Measurements from ENCODE around the gene NDRG4. TPM values are rescaled to one million over a fixed set of nuclear protein-coding genes. Genes with fewer than 3 reads are reported as not detected.

The NDRG4 gene
- total and polyA plus RNA-seq, 2 experiments from 2014 or later, result 3.4 to 7.1 TPM

DNA sequence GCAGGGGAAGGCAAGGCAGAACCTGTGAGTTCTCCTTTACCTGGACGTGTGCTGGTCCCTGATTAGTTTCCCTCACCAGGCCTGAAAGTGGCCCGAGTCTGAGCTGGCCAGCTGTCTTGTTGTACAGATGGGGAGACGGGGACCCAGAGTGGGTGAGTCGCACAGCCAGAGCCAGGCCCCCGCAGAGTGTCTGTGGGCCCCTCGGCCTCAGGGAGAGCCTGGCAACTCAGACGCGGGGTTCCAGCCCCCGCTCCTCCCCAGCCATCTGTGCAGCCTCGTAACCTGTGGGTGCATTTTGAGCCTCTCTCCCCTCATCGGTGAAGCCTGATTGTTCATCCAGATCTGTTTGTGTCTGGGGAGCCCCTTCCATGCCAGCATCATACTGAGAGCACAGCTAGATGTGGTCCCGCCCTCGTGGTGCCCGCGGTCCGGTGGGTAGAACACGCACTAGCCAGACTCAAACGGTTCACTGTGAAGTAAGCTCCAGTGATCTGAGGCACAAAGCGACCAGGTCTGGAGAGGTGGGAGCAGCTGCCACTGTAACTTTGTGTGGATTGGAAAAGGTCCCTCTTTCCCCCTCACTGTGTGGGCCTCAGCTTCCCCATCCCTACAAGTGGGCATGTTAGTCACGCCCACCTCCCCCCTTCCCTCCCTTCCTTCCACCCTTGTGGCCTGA, 6.0 kb upstream of the NDRG4 start:
- Histone ChIP-seq H3K4me2 (ENCODE audit: unreplicated experiment) (no peak overlapping the region), H3K9me2 (ENCODE audit: insufficient read depth) (no peaks in the 10 kb centered on the region), H3K27ac (no peak overlapping the region), H3F3A (ENCODE audit: insufficient read depth) (no peaks in the 10 kb centered on the region), H3K9ac (no peak overlapping the region), H3K79me2 (ENCODE audit: insufficient read depth) (no peaks in the 10 kb centered on the region), H2AFZ (no peak overlapping the region), H3K4me3 (no peak overlapping the region), H3K27me3 (replicated peaks; ENCODE audit: insufficient read depth) (no peaks in the 10 kb centered on the region; the same call in 1 of the 2 replicates), H3K36me3 (ENCODE audit: low read depth) (no peaks in the 10 kb centered on the region), H4K20me1 (ENCODE audit: insufficient read depth) (no peaks in the 10 kb centered on the region), H3K4me1 (ENCODE audit: insufficient read depth) (no peaks in the 10 kb centered on the region), H3K9me3 (ENCODE audit: low read depth) (no peaks in the 10 kb centered on the region)
- WGBS, 2 experiments (ENCODE audit: low coverage in 1 of 2, low lambda C conversion rate in 2 of 2, missing lambda C conversion rate in 2 of 2), result 67 to 68% methylated on average over 18 to 20 of the region's 20 CpGs
- DNase-seq, result no peak
- in situ Hi-C loops (cut with MboI), result loop anchor here (5.0 to 25.0 kb wide), 2 partner anchors 147 to 482 kb away; partner anchors contain the start of genes USB1 and ZNF319
- no peak for TF ChIP-seq EZH2 (IDR thresholded peaks at IDR 0.05; ENCODE audit: insufficient read depth, poor library complexity, severe bottlenecking)
- no peak for TF ChIP-seq EZH2phosphoT487 (IDR thresholded peaks at IDR 0.05; ENCODE audit: insufficient read depth, low read depth)

DNA sequence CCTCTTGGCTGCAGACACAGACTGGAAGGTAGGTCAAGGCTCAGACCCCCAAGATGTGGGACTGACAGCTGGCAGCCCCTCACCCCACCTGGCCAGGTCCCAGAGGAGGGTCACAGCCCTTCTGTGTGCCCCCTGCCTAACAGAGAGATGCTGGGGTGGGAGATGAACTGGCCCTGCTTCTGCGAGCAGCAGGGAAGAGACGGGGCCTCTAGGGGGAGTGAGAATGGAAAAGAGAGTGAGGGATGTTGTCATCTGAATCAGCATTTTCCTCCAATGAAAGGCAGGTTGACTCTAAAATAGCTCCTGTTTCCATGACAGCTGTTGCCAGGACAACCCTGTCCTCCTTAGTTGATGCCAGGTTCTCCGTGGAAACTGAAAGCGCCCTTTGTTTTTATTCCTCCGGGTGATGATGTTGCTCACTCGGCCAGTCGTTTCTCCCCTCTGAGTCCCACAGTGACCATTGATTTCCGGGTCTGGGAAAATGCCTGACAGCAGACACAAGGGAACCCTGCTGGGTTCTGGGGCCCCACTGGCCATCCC, 4.9 kb upstream of the NDRG4 start:
- H3K27ac ChIP-seq, result 0 out of 2 replicates have a peak overlapping the region, but pooled peaks have one; percentile 20
- H3K4me2 ChIP-seq (ENCODE audit: unreplicated experiment), result peak overlapping the region; percentile 43
- no peaks in the 10 kb centered on the region for H3K79me2 ChIP-seq (ENCODE audit: insufficient read depth)
- no peaks in the 10 kb centered on the region for H3K9me3 ChIP-seq (ENCODE audit: low read depth)
- WGBS, 2 experiments (ENCODE audit: low coverage in 1 of 2, low lambda C conversion rate in 2 of 2, missing lambda C conversion rate in 2 of 2), result 23 to 27% methylated on average over 8 of the region's 8 CpGs
- H4K20me1 ChIP-seq (ENCODE audit: insufficient read depth), result no peaks in the 10 kb centered on the region
- peak; percentile 88 for DNase-seq
- TF ChIP-seq EZH2 (IDR thresholded peaks at IDR 0.05; ENCODE audit: insufficient read depth, poor library complexity, severe bottlenecking), result no peak
- TF ChIP-seq EZH2phosphoT487 (IDR thresholded peaks at IDR 0.05; ENCODE audit: insufficient read depth, low read depth), result no peak
- H3K9me2 ChIP-seq (ENCODE audit: insufficient read depth), result no peaks in the 10 kb centered on the region
- H2AFZ ChIP-seq, result peak overlapping the region; percentile 62
- no peaks in the 10 kb centered on the region for H3K36me3 ChIP-seq (ENCODE audit: low read depth)
- H3K4me1 ChIP-seq (ENCODE audit: insufficient read depth), result no peaks in the 10 kb centered on the region
- in situ Hi-C loops (cut with MboI), result loop anchor here (5.0 to 25.0 kb wide), 2 partner anchors 148 to 483 kb away; partner anchors contain the start of genes USB1 and ZNF319
- peak overlapping the region; percentile 69 for H3K9ac ChIP-seq
- no peaks in the 10 kb centered on the region; the same call in 1 of the 2 replicates for H3K27me3 ChIP-seq (replicated peaks; ENCODE audit: insufficient read depth)
- H3F3A ChIP-seq (ENCODE audit: insufficient read depth), result no peaks in the 10 kb centered on the region
- no peak overlapping the region; the same call in 1 of the 2 replicates for H3K4me3 ChIP-seq

DNA sequence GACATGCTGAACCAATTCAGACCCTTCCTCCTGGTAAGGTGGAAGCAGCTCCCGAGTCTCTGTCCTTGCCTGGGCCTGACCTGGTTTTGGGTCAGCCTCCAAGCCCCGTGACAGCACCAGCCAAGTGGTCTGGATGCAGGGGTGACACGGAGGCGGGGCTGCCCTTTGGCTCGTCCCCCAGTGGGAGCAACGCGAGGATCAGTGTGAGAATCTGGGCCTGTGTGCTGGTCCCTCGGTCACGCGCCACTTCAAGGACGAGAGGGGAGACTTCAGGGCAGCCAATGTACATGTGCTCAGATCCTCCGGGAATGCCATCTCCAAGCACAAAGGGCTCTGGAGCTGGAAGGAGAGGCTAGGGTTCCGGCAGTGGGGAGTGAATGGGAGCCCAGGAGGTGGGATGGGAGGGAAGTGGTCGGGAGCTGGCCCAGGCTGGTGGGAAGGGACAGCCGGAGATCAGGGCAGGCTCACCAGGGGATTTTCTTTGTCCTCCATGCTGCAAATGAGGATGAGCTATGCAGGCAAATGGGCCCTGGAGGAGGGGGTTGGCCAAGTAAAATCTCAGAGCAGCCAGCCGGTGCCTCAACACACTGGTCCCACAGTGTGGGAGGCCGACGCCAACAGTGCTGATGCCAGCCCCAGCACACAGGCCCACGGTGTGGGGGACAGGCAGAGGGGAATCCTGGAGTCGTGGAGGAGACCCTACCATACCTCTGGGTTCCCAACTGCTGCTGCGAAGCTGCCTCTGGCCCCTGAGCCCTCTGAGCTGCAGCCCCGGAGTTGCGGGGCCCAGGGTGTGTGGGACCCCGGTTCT, 4.2 kb upstream of the NDRG4 start:
- Histone ChIP-seq H2AFZ (peak overlapping the region; percentile 62), H3K79me2 (ENCODE audit: insufficient read depth) (no peaks in the 10 kb centered on the region), H3F3A (ENCODE audit: insufficient read depth) (no peaks in the 10 kb centered on the region), H3K27me3 (replicated peaks; ENCODE audit: insufficient read depth) (no peaks in the 10 kb centered on the region; the same call in 1 of the 2 replicates), H3K9me3 (ENCODE audit: low read depth) (no peaks in the 10 kb centered on the region), H3K36me3 (ENCODE audit: low read depth) (no peaks in the 10 kb centered on the region), H4K20me1 (ENCODE audit: insufficient read depth) (no peaks in the 10 kb centered on the region), H3K9ac (peak overlapping the region; percentile 69), H3K9me2 (ENCODE audit: insufficient read depth) (no peaks in the 10 kb centered on the region), H3K4me2 (ENCODE audit: unreplicated experiment) (peak overlapping the region; percentile 43), H3K27ac (0 out of 2 replicates have a peak overlapping the region, but pooled peaks have one; percentile 20), H3K4me1 (ENCODE audit: insufficient read depth) (no peaks in the 10 kb centered on the region), H3K4me3 (no peak overlapping the region; the same call in 1 of the 2 replicates)
- TF ChIP-seq EZH2phosphoT487 (IDR thresholded peaks at IDR 0.05; ENCODE audit: insufficient read depth, low read depth) (no peak), EZH2 (IDR thresholded peaks at IDR 0.05; ENCODE audit: insufficient read depth, poor library complexity, severe bottlenecking) (no peak)
- in situ Hi-C loops (cut with MboI), result loop anchor here (25.0 kb wide), 1 partner anchor 483 kb away; the partner anchor contains the start of genes USB1 and ZNF319
- DNase-seq, result no peak
- 67 to 69% methylated on average over 23 to 24 of the region's 24 CpGs for WGBS, 2 experiments (ENCODE audit: low coverage in 1 of 2, low lambda C conversion rate in 2 of 2, missing lambda C conversion rate in 2 of 2)

DNA sequence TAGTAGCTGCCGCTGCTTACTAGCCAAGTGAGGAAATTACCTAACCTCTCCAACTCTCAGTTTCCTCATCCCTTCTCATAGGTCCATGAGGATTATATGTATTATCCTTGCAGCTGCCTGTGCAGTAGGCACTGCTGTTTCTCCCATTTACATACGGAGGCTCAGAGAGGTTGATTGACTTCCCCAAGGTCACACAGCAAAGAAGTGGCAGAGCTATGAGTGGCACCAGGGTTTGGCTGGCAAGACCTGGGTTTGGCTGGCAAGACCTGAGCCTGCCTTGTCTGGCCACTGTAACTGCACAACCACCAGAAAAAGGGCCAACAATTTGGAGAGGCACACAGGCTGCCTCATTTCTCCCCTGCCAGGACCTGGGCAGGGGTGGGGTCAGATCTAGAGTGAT, 2.5 kb upstream of the NDRG4 start:
- 61 to 64% methylated on average over 2 of the region's 2 CpGs for WGBS, 2 experiments (ENCODE audit: low coverage in 1 of 2, low lambda C conversion rate in 2 of 2, missing lambda C conversion rate in 2 of 2)
- no peaks in the 10 kb centered on the region for H3F3A ChIP-seq (ENCODE audit: insufficient read depth)

More for the DNA sequence above, 2.5 kb upstream of the NDRG4 start:
- DNase-seq, result no peak
- Histone ChIP-seq H3K36me3 (ENCODE audit: low read depth) (no peaks in the 10 kb centered on the region), H3K79me2 (ENCODE audit: insufficient read depth) (no peaks in the 10 kb centered on the region), H3K9me2 (ENCODE audit: insufficient read depth) (no peaks in the 10 kb centered on the region), H2AFZ (no peak overlapping the region), H3K4me1 (ENCODE audit: insufficient read depth) (0 out of 2 replicates have a peak, but pooled peaks cover 8% of the 10 kb centered on the region), H3K4me2 (ENCODE audit: unreplicated experiment) (no peak overlapping the region), H3K27ac (no peak overlapping the region), H3K9me3 (ENCODE audit: low read depth) (no peaks in the 10 kb centered on the region), H3K27me3 (replicated peaks; ENCODE audit: insufficient read depth) (peaks cover 3% of the 10 kb centered on the region; the same call in 1 of the 2 replicates), H3K9ac (no peak overlapping the region), H4K20me1 (ENCODE audit: insufficient read depth) (no peaks in the 10 kb centered on the region), H3K4me3 (no peak overlapping the region)
- in situ Hi-C loops (cut with MboI), result loop anchor here (25.0 kb wide), 1 partner anchor 485 kb away; the partner anchor contains the start of genes USB1 and ZNF319
- TF ChIP-seq EZH2phosphoT487 (IDR thresholded peaks at IDR 0.05; ENCODE audit: insufficient read depth, low read depth), result no peak
- no peak for TF ChIP-seq EZH2 (IDR thresholded peaks at IDR 0.05; ENCODE audit: insufficient read depth, poor library complexity, severe bottlenecking)

All from GM23248 (cell line).